Keratinocyte (primary cell): ENCODE data around the gene ITSN1. TPM values are rescaled to one million over a fixed set of nuclear protein-coding genes. Genes with fewer than 3 reads are reported as not detected.

ENCODE experiments used
- DNase-seq: peaks from one replicate; pipeline ENCODE4 v3.0.0-alpha.2; 2011; ENCODE audit warnings: low read depth, missing footprints, low spot score
- FAIRE-seq: peaks from 2 replicates; lab custom pipeline; 2011; peaks lifted over from hg19 to GRCh38; lab: Jason Lieb, UNC
- H2AFZ ChIP-seq: 2 replicates; pipeline ENCODE4 v1.6.0; 2012; ENCODE audit warnings: low read length, control low read depth, inconsistent platforms; ENCODE audit not compliant: control insufficient read depth
- H3K27ac ChIP-seq: 2 replicates; pipeline ENCODE4 v1.5.1; 2011; ENCODE audit warnings: low read length; ENCODE audit not compliant: control insufficient read depth, insufficient read depth
- H3K27me3 ChIP-seq: 3 replicates; pipeline ENCODE4 v1.6.0; 2011; ENCODE audit warnings: low read length; ENCODE audit not compliant: control insufficient read depth, insufficient read depth; ENCODE audit errors: extremely low read depth
- H3K36me3 ChIP-seq, 2 experiments: 2 replicates in 1 of 2; 3 replicates in 1 of 2; pipeline ENCODE4 v1.5.1; 2011; ENCODE audit warnings: low read length in 2 of 2, mild to moderate bottlenecking in 1 of 2; ENCODE audit not compliant: control insufficient read depth in 2 of 2, insufficient read depth in 2 of 2; ENCODE audit errors: extremely low read depth in 1 of 2
- H3K4me1 ChIP-seq: 3 replicates; pipeline ENCODE4 v1.5.1; 2011; ENCODE audit warnings: low read length; ENCODE audit not compliant: control insufficient read depth, insufficient read depth; ENCODE audit errors: extremely low read depth
- H3K4me2 ChIP-seq: 3 replicates; pipeline ENCODE4 v1.6.0; 2011; ENCODE audit warnings: low read depth, low read length; ENCODE audit not compliant: control insufficient read depth, insufficient read depth; ENCODE audit errors: extremely low read depth
- H3K4me3 ChIP-seq, 3 experiments: fragments of 200-600 bp in 1 of 3; sonication (generic) in 1 of 3; 2 replicates in 2 of 3; 3 replicates in 1 of 3; pipeline ENCODE4 v1.5.1; 2011 to 2016; ENCODE audit warnings: low read length in 3 of 3, mild to moderate bottlenecking in 3 of 3, control low read depth in 2 of 3, inconsistent platforms in 1 of 3, low read depth in 1 of 3, mixed read lengths in 1 of 3, mixed run types in 1 of 3, moderate library complexity in 1 of 3; ENCODE audit not compliant: control insufficient read depth in 2 of 3, insufficient read depth in 2 of 3; ENCODE audit errors: extremely low read depth in 1 of 3
- H3K79me2 ChIP-seq: 2 replicates; pipeline ENCODE4 v1.6.0; 2012; ENCODE audit warnings: low read length; ENCODE audit not compliant: control insufficient read depth, insufficient read depth
- H3K9ac ChIP-seq: 3 replicates; pipeline ENCODE4 v1.6.0; 2011; ENCODE audit warnings: low read length; ENCODE audit not compliant: control insufficient read depth, insufficient read depth; ENCODE audit errors: extremely low read depth
- H3K9me1 ChIP-seq: 3 replicates; pipeline ENCODE4 v1.6.0; 2011; ENCODE audit warnings: low read length; ENCODE audit not compliant: control insufficient read depth, insufficient read depth; ENCODE audit errors: extremely low read depth
- H3K9me3 ChIP-seq: 2 replicates; pipeline ENCODE4 v1.5.1; 2012; ENCODE audit warnings: low read depth, low read length; ENCODE audit not compliant: control insufficient read depth
- H4K20me1 ChIP-seq: 3 replicates; pipeline ENCODE4 v1.6.0; 2011; ENCODE audit warnings: low read length; ENCODE audit not compliant: control insufficient read depth, insufficient read depth; ENCODE audit errors: extremely low read depth
- EZH2 ChIP-seq: IDR thresholded peaks from one replicate; pipeline ENCODE4 v1.6.1; 2012; ENCODE audit warnings: inconsistent platforms, mild to moderate bottlenecking, low read length, moderate library complexity
- dilution Hi-C: fragments of 300-500 bp; cut with MboI; formaldehyde crosslinking; loops from one replicate; pipeline ENCODE4 v1.7.0; 2020; ENCODE audit warnings: low sequenced_read_pairs; ENCODE audit not compliant: extremely low pct_ligation_motif_present
- polyA plus RNA-seq, 5 experiments: library from polyadenylated mRNA; depleted of rRNA in 3 of 5; stranded (reverse) in 3 of 5; stranded (forward) in 1 of 5; unstranded in 1 of 5; fragments of >200 nt; gene quantifications; 1 replicate in 1 of 5; 2 replicates in 3 of 5; 3 replicates in 1 of 5; pipeline versions ENCODE4 v1.2.1 to v1.2.3, GENCODE V29; 2011 to 2012; ENCODE audit warnings: missing spikeins in 2 of 5, low read depth in 1 of 5, low replicate concordance in 1 of 5
- TF ChIP-seq, protein P1 (sequence below), 3 experiments: IDR thresholded peaks in 1 of 3; conservative IDR thresholded peaks in 1 of 3; optimal IDR thresholded peaks in 1 of 3; 2 replicates in 2 of 3; 3 replicates in 1 of 3; pipeline versions ENCODE3 to v1.5.1; 2011; ENCODE audit warnings: low read length in 3 of 3, mild to moderate bottlenecking in 3 of 3, moderate library complexity in 2 of 3, control low read depth in 1 of 3, inconsistent platforms in 1 of 3; ENCODE audit not compliant: insufficient read depth in 2 of 3; ENCODE audit errors: extremely low read depth in 1 of 3

ITSN1 gene
- polyA plus RNA-seq, 1 donor (not counting 4 experiments of a cell fraction or from before 2014, with no cell fraction given), result 34.3 TPM

DNA sequence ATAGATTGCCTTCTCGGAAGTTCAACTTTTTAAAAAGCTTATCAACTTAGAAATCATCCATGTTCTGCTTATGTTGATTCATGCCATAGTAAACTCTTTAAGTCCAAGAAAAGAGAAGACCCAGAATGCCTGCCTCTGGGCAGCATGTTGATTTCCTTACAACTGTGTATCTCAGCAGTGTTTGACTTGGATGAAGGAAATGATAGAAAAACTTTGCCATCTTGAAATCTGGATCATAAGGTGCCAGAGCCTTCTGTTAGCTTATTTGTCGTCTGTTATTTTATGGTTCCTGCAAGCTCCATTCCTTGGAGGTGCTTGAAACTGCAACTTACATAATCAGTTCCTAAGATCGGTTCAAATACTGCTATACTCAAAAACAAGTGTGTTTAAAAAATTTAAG is 148.8 kb downstream of the ITSN1 start:
- Histone ChIP-seq H3K4me3 (no peak overlapping the region), H3K27ac (no peak overlapping the region), H3K9me3 (no peaks in the 10 kb centered on the region), H4K20me1 (no peaks in the 10 kb centered on the region), H3K9ac (no peak overlapping the region), H3K36me3 (peaks cover 3 to 9% of the 10 kb centered on the region in 2 experiments), H3K27me3 (no peaks in the 10 kb centered on the region), H3K9me1 (no peaks in the 10 kb centered on the region), H3K4me1 (no peaks in the 10 kb centered on the region), H3K4me2 (no peak overlapping the region), H2AFZ (no peak overlapping the region), H3K79me2 (no peaks in the 10 kb centered on the region)
- TF ChIP-seq, protein P1, sequence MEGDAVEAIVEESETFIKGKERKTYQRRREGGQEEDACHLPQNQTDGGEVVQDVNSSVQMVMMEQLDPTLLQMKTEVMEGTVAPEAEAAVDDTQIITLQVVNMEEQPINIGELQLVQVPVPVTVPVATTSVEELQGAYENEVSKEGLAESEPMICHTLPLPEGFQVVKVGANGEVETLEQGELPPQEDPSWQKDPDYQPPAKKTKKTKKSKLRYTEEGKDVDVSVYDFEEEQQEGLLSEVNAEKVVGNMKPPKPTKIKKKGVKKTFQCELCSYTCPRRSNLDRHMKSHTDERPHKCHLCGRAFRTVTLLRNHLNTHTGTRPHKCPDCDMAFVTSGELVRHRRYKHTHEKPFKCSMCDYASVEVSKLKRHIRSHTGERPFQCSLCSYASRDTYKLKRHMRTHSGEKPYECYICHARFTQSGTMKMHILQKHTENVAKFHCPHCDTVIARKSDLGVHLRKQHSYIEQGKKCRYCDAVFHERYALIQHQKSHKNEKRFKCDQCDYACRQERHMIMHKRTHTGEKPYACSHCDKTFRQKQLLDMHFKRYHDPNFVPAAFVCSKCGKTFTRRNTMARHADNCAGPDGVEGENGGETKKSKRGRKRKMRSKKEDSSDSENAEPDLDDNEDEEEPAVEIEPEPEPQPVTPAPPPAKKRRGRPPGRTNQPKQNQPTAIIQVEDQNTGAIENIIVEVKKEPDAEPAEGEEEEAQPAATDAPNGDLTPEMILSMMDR (optimal IDR thresholded peaks at IDR 0.05 in 1 of 3, IDR thresholded peaks at IDR 0.05 in 1 of 3, conservative IDR thresholded peaks at IDR 0.05 in 1 of 3; ENCODE audit: extremely low read depth in 1 of 3, insufficient read depth in 2 of 3, low read length in 3 of 3), result no peak
- no peak for TF ChIP-seq EZH2
- dilution Hi-C loops, result no loop called here
- FAIRE-seq (no peak), DNase-seq (no peak)

- H3K9me1 ChIP-seq, result no peaks in the 10 kb centered on the region
- no peak for DNase-seq
Measured at GRCh38 chr21:33794596-33794995, 152.3 kb downstream of the ITSN1 start.

More at GRCh38 chr21:33794596-33794995, 152.3 kb downstream of the ITSN1 start:
- Histone ChIP-seq H3K9me3 (no peaks in the 10 kb centered on the region), H3K27me3 (no peaks in the 10 kb centered on the region), H4K20me1 (no peaks in the 10 kb centered on the region), H2AFZ (no peak overlapping the region), H3K4me3 (no peak overlapping the region), H3K4me1 (no peaks in the 10 kb centered on the region), H3K4me2 (no peak overlapping the region), H3K27ac (no peak overlapping the region), H3K9ac (no peak overlapping the region), H3K36me3 (peaks cover 14 to 19% of the 10 kb centered on the region in 2 experiments), H3K79me2 (no peaks in the 10 kb centered on the region)
- TF ChIP-seq EZH2, result no peak
- TF ChIP-seq, protein P1 (optimal IDR thresholded peaks at IDR 0.05 in 1 of 3, IDR thresholded peaks at IDR 0.05 in 1 of 3, conservative IDR thresholded peaks at IDR 0.05 in 1 of 3; ENCODE audit: extremely low read depth in 1 of 3, insufficient read depth in 2 of 3, low read length in 3 of 3), result no peak
- dilution Hi-C loops, result no loop called here
- FAIRE-seq, result no peak
